ENCODE results near the gene CCNYL1. TPM values are rescaled to one million over a fixed set of nuclear protein-coding genes. Genes with fewer than 3 reads are reported as not detected.
A peak's percentile ranks its signal among the peaks of the same experiment; 100 is the strongest.

CCNYL1 gene
- 1 to 10 TPM; 6.1 to 7.2 TPM for total RNA-seq
- polyA plus RNA-seq, result 2.0 TPM

- Histone ChIP-seq H3K4me1 (ENCODE audit: insufficient read depth, low read length) (peaks cover 13% of the 10 kb centered on the region), H3K27me3 (ENCODE audit: insufficient read depth, low read length, poor library complexity, severe bottlenecking) (no peaks in the 10 kb centered on the region), H3K9me3 (ENCODE audit: low read length) (no peaks in the 10 kb centered on the region), H3K36me3 (ENCODE audit: insufficient read depth, low read length) (no peaks in the 10 kb centered on the region), H3K27ac (ENCODE audit: low read depth, low read length) (peak within 1 kb of the TSS; percentile 75), H3K4me3 (ENCODE audit: low read length) (peak within 1 kb of the TSS; percentile 95)
- peaks cover 18 to 30% (median 28%) of the 10 kb centered on the region in 3 donors for H3K4me1 Mint-ChIP-seq
- DNase-seq, result peak; percentile 97 to 99 (median 98)
- H3K27ac Mint-ChIP-seq, result peak within 1 kb of the TSS; percentile 66 to 97 (median 92)
- H3K4me3 Mint-ChIP-seq, result peak within 1 kb of the TSS; percentile 89 to 98 (median 97)
- POLR2A ChIA-PET, result interaction anchor here (0.5 to 2.3 kb wide), 10 partner anchors 15 to 946 kb away, joined by 3 to 36 read pairs (median 4); partner anchors contain the start of genes CREB1, FASTKD2, MDH1B and METTL21A
- CTCF ChIA-PET, result interaction anchor here (0.7 to 2.0 kb wide), 6 partner anchors 10 to 330 kb away, joined by 3 to 16 read pairs (median 4); partner anchors contain the start of gene METTL21A
- no peaks in the 10 kb centered on the region for H3K9me3 Mint-ChIP-seq
- H3K27me3 Mint-ChIP-seq, result peaks cover 0 to 2% of the 10 kb centered on the region in 2 donors
- peaks cover 0 to 10% (median 0%) of the 10 kb centered on the region in 3 donors for H3K36me3 Mint-ChIP-seq
These were observed at the start of gene CCNYL1 for GRCh38 chr2:207710814-207711740. Gene CCNYL1, plus strand, starts transcription at chr2:207711640. Its CDS starts 257 bp downstream, at chr2:207711897.

GRCh38 chr2:207662203-207662602, 49.2 kb upstream of the CCNYL1 start:
- Mint-ChIP-seq H3K4me1 (no peaks in the 10 kb centered on the region), H3K4me3 (no peak overlapping the region), H3K36me3 (no peaks in the 10 kb centered on the region), H3K27ac (peak overlapping the region in 2 of 8 donors; percentile 57 to 75), H3K9me3 (peaks cover 0 to 2% (median 0%) of the 10 kb centered on the region in 5 donors), H3K27me3 (peaks cover 0 to 7% of the 10 kb centered on the region in 2 donors)
- no peaks in the 10 kb centered on the region for H3K27me3 ChIP-seq (ENCODE audit: insufficient read depth, low read length, poor library complexity, severe bottlenecking)
- H3K9me3 ChIP-seq (ENCODE audit: low read length), result no peaks in the 10 kb centered on the region
- no peak overlapping the region for H3K4me3 ChIP-seq (ENCODE audit: low read length)
- H3K36me3 ChIP-seq (ENCODE audit: insufficient read depth, low read length), result no peaks in the 10 kb centered on the region
- H3K4me1 ChIP-seq (ENCODE audit: insufficient read depth, low read length), result no peaks in the 10 kb centered on the region
- DNase-seq, result no peak
- ChIA-PET CTCF (no interaction called here), POLR2A (no interaction called here)
- no peak overlapping the region for H3K27ac ChIP-seq (ENCODE audit: low read depth, low read length)

DNA sequence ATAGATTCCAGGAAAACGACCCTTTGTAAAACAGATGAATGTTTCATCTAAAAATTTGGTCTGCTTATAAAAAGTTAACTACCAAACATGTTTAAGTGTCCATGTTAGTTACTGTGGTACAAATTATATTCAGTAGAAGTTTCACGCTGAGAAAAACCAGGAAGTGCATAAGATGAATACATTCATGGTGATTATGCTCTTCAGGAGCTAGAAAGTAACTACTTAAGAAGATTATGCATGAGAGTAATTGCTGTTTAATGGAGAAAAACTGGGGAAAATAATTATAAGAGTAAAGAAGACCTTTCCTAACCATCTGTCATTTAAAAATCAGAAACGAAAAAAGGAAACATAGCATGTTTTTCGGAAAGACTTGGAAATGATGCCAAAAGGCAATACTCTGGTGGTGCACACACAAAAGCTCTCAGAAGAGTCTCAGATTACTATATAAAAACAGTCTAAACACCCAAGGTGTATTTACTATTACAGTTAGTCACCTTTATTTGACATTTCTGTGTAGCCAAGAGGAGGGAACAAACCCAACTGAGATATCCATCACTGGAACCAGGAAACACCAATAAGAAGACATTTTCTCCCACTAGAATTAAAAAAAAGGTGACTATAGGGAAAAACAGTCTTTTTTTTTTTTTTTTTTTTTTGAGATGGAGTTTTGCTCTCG, 47.4 kb upstream of the CCNYL1 start:
- Mint-ChIP-seq H3K4me3 (no peak overlapping the region), H3K27me3 (peaks cover 0 to 7% of the 10 kb centered on the region in 2 donors), H3K4me1 (no peaks in the 10 kb centered on the region), H3K36me3 (no peaks in the 10 kb centered on the region), H3K27ac (no peak overlapping the region), H3K9me3 (peaks cover 0 to 2% (median 0%) of the 10 kb centered on the region in 5 donors)
- no peak overlapping the region for H3K27ac ChIP-seq (ENCODE audit: low read depth, low read length)
- no peaks in the 10 kb centered on the region for H3K4me1 ChIP-seq (ENCODE audit: insufficient read depth, low read length)
- H3K27me3 ChIP-seq (ENCODE audit: insufficient read depth, low read length, poor library complexity, severe bottlenecking), result no peaks in the 10 kb centered on the region
- no peaks in the 10 kb centered on the region for H3K9me3 ChIP-seq (ENCODE audit: low read length)
- CTCF ChIA-PET, result no interaction called here
- POLR2A ChIA-PET, result no interaction called here
- no peak for DNase-seq
- no peak overlapping the region for H3K4me3 ChIP-seq (ENCODE audit: low read length)
- no peaks in the 10 kb centered on the region for H3K36me3 ChIP-seq (ENCODE audit: insufficient read depth, low read length)

DNA sequence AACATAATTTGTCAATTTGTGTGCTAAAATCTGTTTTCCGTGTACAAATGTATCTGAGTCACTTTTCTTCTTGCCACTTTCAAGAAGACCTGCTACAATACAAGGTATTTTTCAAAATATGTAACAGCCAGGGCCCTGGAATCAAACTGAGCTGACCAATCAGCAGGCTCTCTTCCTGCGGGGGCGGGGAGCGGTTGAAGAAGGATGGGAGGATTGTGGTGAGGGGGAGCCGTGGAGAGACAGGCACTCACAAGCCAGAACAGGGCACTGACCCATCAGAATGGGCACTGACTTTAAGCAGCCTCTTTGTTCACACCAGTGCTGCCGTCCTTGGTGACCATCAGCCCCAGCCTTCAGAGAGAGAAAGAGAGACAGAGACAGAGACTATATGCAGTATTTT, 40.6 kb upstream of the CCNYL1 start:
- H3K27me3 Mint-ChIP-seq, result peaks cover under 1 to 4% of the 10 kb centered on the region in 2 donors

GRCh38 chr2:207673431-207673830, 38.0 kb upstream of the CCNYL1 start:
- no peaks in the 10 kb centered on the region for H3K9me3 Mint-ChIP-seq
- DNase-seq, result no peak
- CTCF ChIA-PET, result no interaction called here
- peaks cover 0 to 4% (median 0%) of the 10 kb centered on the region in 3 donors for H3K36me3 Mint-ChIP-seq
- Histone ChIP-seq H3K27me3 (ENCODE audit: insufficient read depth, low read length, poor library complexity, severe bottlenecking) (no peaks in the 10 kb centered on the region), H3K27ac (ENCODE audit: low read depth, low read length) (no peak overlapping the region), H3K4me3 (ENCODE audit: low read length) (no peak overlapping the region), H3K36me3 (ENCODE audit: insufficient read depth, low read length) (no peaks in the 10 kb centered on the region), H3K9me3 (ENCODE audit: low read length) (no peaks in the 10 kb centered on the region), H3K4me1 (ENCODE audit: insufficient read depth, low read length) (no peaks in the 10 kb centered on the region)
- H3K4me3 Mint-ChIP-seq, result no peak overlapping the region
- no peaks in the 10 kb centered on the region for H3K4me1 Mint-ChIP-seq
- POLR2A ChIA-PET, result no interaction called here
- peaks cover 5 to 12% of the 10 kb centered on the region in 2 donors for H3K27me3 Mint-ChIP-seq
- H3K27ac Mint-ChIP-seq, result no peak overlapping the region

More for the DNA sequence above, 40.6 kb upstream of the CCNYL1 start:
- no peaks in the 10 kb centered on the region for H3K4me1 ChIP-seq (ENCODE audit: insufficient read depth, low read length)
- no peaks in the 10 kb centered on the region for H3K36me3 ChIP-seq (ENCODE audit: insufficient read depth, low read length)
- H3K36me3 Mint-ChIP-seq, result no peaks in the 10 kb centered on the region
- H3K4me1 Mint-ChIP-seq, result no peaks in the 10 kb centered on the region
- H3K4me3 ChIP-seq (ENCODE audit: low read length), result no peak overlapping the region
- no peaks in the 10 kb centered on the region for H3K9me3 Mint-ChIP-seq
- ChIA-PET POLR2A (interaction anchor here (0.6 kb wide), 1 partner anchor 648 kb away, joined by 6 read pairs; no protein-coding TSS in a partner anchor), CTCF (no interaction called here)
- DNase-seq, result no peak
- H3K27ac Mint-ChIP-seq, result no peak overlapping the region
- no peak overlapping the region for H3K27ac ChIP-seq (ENCODE audit: low read depth, low read length)
- H3K9me3 ChIP-seq (ENCODE audit: low read length), result no peaks in the 10 kb centered on the region
- no peaks in the 10 kb centered on the region for H3K27me3 ChIP-seq (ENCODE audit: insufficient read depth, low read length, poor library complexity, severe bottlenecking)
- H3K4me3 Mint-ChIP-seq, result no peak overlapping the region

DNA sequence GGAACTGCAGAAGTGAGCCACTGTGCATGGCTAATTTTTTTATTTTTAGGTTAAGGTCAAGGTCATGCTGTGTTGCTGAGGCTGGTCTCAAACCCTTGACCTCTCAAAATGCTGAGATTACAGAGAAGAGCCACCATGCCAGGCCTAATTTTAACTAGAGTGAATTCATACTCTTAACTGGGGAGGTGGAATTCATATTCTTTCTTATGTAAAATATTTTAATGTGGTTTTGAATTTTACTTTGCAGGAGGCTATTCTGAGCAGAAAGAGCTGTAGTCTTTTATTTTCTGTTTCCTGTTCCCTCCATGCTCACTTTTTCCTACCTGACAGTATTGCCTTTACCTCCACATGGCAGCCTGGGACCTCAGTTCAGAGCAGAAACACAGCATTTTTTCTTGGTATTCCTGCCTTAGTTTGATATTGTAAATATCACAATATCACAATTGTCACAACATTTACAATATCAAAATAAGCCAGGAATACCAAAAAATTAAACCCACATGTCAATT, 37.1 kb upstream of the CCNYL1 start:
- Mint-ChIP-seq H3K4me1 (no peaks in the 10 kb centered on the region), H3K27ac (no peak overlapping the region), H3K9me3 (no peaks in the 10 kb centered on the region), H3K27me3 (peaks cover 11 to 16% of the 10 kb centered on the region in 2 donors), H3K4me3 (no peak overlapping the region), H3K36me3 (peaks cover 0 to 4% (median 0%) of the 10 kb centered on the region in 3 donors)
- POLR2A ChIA-PET, result no interaction called here
- Histone ChIP-seq H3K27me3 (ENCODE audit: insufficient read depth, low read length, poor library complexity, severe bottlenecking) (no peaks in the 10 kb centered on the region), H3K9me3 (ENCODE audit: low read length) (no peaks in the 10 kb centered on the region), H3K4me1 (ENCODE audit: insufficient read depth, low read length) (no peaks in the 10 kb centered on the region), H3K4me3 (ENCODE audit: low read length) (no peak overlapping the region), H3K27ac (ENCODE audit: low read depth, low read length) (no peak overlapping the region), H3K36me3 (ENCODE audit: insufficient read depth, low read length) (no peaks in the 10 kb centered on the region)
- DNase-seq, result no peak
- CTCF ChIA-PET, result no interaction called here

- Histone ChIP-seq H3K27ac (ENCODE audit: low read depth, low read length) (no peak overlapping the region), H3K27me3 (ENCODE audit: insufficient read depth, low read length, poor library complexity, severe bottlenecking) (no peaks in the 10 kb centered on the region), H3K4me3 (ENCODE audit: low read length) (no peak overlapping the region), H3K36me3 (ENCODE audit: insufficient read depth, low read length) (no peaks in the 10 kb centered on the region), H3K9me3 (ENCODE audit: low read length) (no peaks in the 10 kb centered on the region), H3K4me1 (ENCODE audit: insufficient read depth, low read length) (no peaks in the 10 kb centered on the region)
- no peak overlapping the region for H3K27ac Mint-ChIP-seq
- H3K36me3 Mint-ChIP-seq, result peaks cover 0 to 4% (median 0%) of the 10 kb centered on the region in 3 donors
- no peaks in the 10 kb centered on the region for H3K9me3 Mint-ChIP-seq
- H3K4me1 Mint-ChIP-seq, result no peaks in the 10 kb centered on the region
- POLR2A ChIA-PET, result no interaction called here
- CTCF ChIA-PET, result no interaction called here
- no peak overlapping the region for H3K4me3 Mint-ChIP-seq
- no peak for DNase-seq
- peaks cover 12 to 21% of the 10 kb centered on the region in 2 donors for H3K27me3 Mint-ChIP-seq
These were observed 36.6 kb upstream of the CCNYL1 start for GRCh38 chr2:207674826-207675225.

Measured in CD8-positive, alpha-beta memory T cell (primary cell).